NT2/D1 (cell line): ENCODE results near the gene SULT1B1.
"Not testable (repeated sequence)": the region's sequence is repeated elsewhere in the genome, so short reads cannot be mapped to it uniquely, and the experiment has no call there.

Experiments
- SUZ12 ChIP-seq: IDR thresholded peaks from 2 replicates; pipeline ENCODE4 v1.6.1; 2011; ENCODE audit not compliant: insufficient read length, insufficient read depth; ENCODE audit errors: extremely low read depth
- YY1 ChIP-seq: IDR thresholded peaks from 2 replicates; pipeline ENCODE4 v1.6.1; 2011; ENCODE audit not compliant: insufficient read length, insufficient read depth
- ZNF274 ChIP-seq: IDR thresholded peaks from 2 replicates; pipeline ENCODE4 v1.6.1; 2011; ENCODE audit warnings: mild to moderate bottlenecking, low read depth, low read length

DNA sequence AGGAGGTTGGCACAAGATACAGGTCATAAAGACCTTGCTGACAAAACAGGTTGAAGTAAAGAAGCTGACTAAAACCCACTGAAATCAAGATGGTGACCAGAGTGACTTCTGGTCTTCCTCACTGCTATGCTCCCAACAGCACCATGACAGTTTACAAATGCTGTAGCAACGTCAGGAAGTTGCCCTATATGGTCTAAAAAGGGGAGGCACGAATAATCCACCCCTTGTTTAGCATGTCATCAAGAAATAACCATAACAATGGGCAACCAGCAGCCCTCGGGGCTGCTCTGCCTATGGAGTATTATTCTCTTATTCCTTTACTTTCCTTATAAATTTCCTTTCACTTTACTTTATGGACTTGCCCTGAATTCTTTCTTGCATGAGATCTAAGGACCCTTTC lies 8.1 kb upstream of the SULT1B1 start:
- not testable (repeated sequence) for TF ChIP-seq YY1, ZNF274, SUZ12
